ENCODE measurements around the gene RAB11FIP3. TPM values are rescaled to one million over a fixed set of nuclear protein-coding genes. Genes with fewer than 3 reads are reported as not detected.
A peak's percentile ranks its signal among the peaks of the same experiment; 100 is the strongest.

RAB11FIP3 gene
- total and polyA plus RNA-seq, 10 of the 15 experiments (the other 5 are each of a cell fraction or from before 2014, with no cell fraction given): 1.2 to 27.3 (median 7.7) TPM

DNA sequence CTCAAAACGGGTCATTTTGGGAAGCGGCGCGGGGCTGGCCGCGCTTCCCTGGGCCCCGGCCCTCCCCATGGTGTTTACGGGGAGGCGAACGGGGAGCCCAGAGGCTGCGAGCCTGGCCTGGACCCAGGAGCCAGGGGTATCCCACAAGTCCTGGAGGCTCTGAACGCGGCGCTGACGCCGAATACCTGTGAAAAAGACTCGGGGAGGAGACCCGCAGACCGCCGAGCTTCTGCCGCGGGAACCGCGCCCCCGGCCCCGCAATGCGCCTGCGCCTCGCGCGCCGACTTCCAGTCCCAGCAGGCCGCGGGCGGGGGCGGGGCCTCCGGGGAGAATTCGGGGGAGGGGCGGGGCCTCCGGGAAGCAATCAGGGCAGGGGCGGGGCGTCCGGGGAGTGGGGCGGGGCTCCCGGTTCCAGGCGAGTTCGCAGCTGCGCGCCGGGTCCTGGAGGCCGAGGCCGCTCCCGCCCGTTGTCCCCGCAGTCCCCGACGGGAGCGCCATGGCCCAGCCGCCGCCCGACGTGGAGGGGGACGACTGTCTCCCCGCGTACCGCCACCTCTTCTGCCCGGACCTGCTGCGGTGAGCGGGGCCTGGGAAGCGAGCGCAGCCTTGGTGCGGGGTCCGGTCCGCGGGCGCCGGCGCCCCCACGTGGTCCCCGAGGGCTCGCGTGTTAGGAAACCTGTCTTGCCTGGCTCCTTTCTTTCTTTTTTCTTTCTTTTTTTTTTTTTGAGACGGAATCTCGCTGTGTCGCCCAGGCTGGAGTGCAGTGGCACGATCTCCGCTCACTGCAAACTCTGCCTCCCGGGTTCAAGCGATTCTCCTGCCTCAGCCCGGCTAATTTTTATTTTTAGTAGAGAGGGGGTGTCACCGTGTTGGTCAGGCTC is 23.7 kb upstream of the RAB11FIP3 start, which contains the start of gene DECR2 (continued):
- TF ChIP-seq SMAD5 (IDR thresholded peaks at IDR 0.05; ENCODE audit: low read depth): no peak
- no peak; the same call in 1 of the 2 replicates for TF ChIP-seq TARDBP (IDR thresholded peaks at IDR 0.05; ENCODE audit: borderline replicate concordance)
- no peak; the same call in 1 of the 2 replicates for TF ChIP-seq ZNF217 (IDR thresholded peaks at IDR 0.05)
- TF ChIP-seq, protein P1, sequence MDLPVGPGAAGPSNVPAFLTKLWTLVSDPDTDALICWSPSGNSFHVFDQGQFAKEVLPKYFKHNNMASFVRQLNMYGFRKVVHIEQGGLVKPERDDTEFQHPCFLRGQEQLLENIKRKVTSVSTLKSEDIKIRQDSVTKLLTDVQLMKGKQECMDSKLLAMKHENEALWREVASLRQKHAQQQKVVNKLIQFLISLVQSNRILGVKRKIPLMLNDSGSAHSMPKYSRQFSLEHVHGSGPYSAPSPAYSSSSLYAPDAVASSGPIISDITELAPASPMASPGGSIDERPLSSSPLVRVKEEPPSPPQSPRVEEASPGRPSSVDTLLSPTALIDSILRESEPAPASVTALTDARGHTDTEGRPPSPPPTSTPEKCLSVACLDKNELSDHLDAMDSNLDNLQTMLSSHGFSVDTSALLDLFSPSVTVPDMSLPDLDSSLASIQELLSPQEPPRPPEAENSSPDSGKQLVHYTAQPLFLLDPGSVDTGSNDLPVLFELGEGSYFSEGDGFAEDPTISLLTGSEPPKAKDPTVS (IDR thresholded peaks at IDR 0.05; ENCODE audit: low read depth, low read length): no peak
- TF ChIP-seq, protein P2, sequence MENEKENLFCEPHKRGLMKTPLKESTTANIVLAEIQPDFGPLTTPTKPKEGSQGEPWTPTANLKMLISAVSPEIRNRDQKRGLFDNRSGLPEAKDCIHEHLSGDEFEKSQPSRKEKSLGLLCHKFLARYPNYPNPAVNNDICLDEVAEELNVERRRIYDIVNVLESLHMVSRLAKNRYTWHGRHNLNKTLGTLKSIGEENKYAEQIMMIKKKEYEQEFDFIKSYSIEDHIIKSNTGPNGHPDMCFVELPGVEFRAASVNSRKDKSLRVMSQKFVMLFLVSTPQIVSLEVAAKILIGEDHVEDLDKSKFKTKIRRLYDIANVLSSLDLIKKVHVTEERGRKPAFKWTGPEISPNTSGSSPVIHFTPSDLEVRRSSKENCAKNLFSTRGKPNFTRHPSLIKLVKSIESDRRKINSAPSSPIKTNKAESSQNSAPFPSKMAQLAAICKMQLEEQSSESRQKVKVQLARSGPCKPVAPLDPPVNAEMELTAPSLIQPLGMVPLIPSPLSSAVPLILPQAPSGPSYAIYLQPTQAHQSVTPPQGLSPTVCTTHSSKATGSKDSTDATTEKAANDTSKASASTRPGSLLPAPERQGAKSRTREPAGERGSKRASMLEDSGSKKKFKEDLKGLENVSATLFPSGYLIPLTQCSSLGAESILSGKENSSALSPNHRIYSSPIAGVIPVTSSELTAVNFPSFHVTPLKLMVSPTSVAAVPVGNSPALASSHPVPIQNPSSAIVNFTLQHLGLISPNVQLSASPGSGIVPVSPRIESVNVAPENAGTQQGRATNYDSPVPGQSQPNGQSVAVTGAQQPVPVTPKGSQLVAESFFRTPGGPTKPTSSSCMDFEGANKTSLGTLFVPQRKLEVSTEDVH (IDR thresholded peaks at IDR 0.05; ENCODE audit: low read depth, partially characterized antibody): no peak
- TF ChIP-seq RUNX3 (IDR thresholded peaks at IDR 0.05; ENCODE audit: low read length): peak; percentile 15; the same call in 1 of the 2 replicates
- peak; percentile 75; the same call in 1 of the 2 replicates for TF ChIP-seq POLR2AphosphoS5 (IDR thresholded peaks at IDR 0.05; ENCODE audit: low read length)
- TF ChIP-seq, protein P3, sequence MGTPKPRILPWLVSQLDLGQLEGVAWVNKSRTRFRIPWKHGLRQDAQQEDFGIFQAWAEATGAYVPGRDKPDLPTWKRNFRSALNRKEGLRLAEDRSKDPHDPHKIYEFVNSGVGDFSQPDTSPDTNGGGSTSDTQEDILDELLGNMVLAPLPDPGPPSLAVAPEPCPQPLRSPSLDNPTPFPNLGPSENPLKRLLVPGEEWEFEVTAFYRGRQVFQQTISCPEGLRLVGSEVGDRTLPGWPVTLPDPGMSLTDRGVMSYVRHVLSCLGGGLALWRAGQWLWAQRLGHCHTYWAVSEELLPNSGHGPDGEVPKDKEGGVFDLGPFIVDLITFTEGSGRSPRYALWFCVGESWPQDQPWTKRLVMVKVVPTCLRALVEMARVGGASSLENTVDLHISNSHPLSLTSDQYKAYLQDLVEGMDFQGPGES (IDR thresholded peaks at IDR 0.05): no peak
- 0 out of 4 replicates have a peak, but pooled peaks of 1 of the 2 experiments have one; percentile 19 for TF ChIP-seq IKZF2 (IDR thresholded peaks at IDR 0.05)
- no peak for TF ChIP-seq PAX5 (IDR thresholded peaks at IDR 0.05; ENCODE audit: borderline replicate concordance, low read depth, low read length)
- no peak for TF ChIP-seq RAD51 (IDR thresholded peaks at IDR 0.05)
- TF ChIP-seq ZNF622 (IDR thresholded peaks at IDR 0.05): no peak
- TF ChIP-seq DPF2 (IDR thresholded peaks at IDR 0.05): 0 out of 2 replicates have a peak, but pooled peaks have one; percentile 55
- TF ChIP-seq, protein P4, sequence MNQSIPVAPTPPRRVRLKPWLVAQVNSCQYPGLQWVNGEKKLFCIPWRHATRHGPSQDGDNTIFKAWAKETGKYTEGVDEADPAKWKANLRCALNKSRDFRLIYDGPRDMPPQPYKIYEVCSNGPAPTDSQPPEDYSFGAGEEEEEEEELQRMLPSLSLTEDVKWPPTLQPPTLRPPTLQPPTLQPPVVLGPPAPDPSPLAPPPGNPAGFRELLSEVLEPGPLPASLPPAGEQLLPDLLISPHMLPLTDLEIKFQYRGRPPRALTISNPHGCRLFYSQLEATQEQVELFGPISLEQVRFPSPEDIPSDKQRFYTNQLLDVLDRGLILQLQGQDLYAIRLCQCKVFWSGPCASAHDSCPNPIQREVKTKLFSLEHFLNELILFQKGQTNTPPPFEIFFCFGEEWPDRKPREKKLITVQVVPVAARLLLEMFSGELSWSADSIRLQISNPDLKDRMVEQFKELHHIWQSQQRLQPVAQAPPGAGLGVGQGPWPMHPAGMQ (IDR thresholded peaks at IDR 0.05; ENCODE audit: borderline replicate concordance): no peak
- TF ChIP-seq, protein P5, sequence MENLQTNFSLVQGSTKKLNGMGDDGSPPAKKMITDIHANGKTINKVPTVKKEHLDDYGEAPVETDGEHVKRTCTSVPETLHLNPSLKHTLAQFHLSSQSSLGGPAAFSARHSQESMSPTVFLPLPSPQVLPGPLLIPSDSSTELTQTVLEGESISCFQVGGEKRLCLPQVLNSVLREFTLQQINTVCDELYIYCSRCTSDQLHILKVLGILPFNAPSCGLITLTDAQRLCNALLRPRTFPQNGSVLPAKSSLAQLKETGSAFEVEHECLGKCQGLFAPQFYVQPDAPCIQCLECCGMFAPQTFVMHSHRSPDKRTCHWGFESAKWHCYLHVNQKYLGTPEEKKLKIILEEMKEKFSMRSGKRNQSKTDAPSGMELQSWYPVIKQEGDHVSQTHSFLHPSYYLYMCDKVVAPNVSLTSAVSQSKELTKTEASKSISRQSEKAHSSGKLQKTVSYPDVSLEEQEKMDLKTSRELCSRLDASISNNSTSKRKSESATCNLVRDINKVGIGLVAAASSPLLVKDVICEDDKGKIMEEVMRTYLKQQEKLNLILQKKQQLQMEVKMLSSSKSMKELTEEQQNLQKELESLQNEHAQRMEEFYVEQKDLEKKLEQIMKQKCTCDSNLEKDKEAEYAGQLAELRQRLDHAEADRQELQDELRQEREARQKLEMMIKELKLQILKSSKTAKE (IDR thresholded peaks at IDR 0.05; ENCODE audit: low read depth, poor library complexity, severe bottlenecking): no peak
- TF ChIP-seq, protein P6, sequence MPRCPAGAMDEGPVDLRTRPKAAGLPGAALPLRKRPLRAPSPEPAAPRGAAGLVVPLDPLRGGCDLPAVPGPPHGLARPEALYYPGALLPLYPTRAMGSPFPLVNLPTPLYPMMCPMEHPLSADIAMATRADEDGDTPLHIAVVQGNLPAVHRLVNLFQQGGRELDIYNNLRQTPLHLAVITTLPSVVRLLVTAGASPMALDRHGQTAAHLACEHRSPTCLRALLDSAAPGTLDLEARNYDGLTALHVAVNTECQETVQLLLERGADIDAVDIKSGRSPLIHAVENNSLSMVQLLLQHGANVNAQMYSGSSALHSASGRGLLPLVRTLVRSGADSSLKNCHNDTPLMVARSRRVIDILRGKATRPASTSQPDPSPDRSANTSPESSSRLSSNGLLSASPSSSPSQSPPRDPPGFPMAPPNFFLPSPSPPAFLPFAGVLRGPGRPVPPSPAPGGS (IDR thresholded peaks at IDR 0.05; ENCODE audit: borderline replicate concordance, insufficient read depth, low read depth, low read length, poor library complexity, severe bottlenecking): no peak
- TF ChIP-seq HCFC1 (IDR thresholded peaks at IDR 0.05; ENCODE audit: low read length): peak; percentile 42; the same call in 1 of the 2 replicates
